Bronchial epithelial cell (primary cell): Measurements from ENCODE around the gene LTBP1. TPM values are rescaled to one million over a fixed set of nuclear protein-coding genes. Genes with fewer than 3 reads are reported as not detected.

Source experiments
- DNase-seq: peaks from one replicate; pipeline ENCODE4 v3.0.0-alpha.2; 2010; ENCODE audit warnings: low read depth
- FAIRE-seq: peaks from 2 replicates; lab custom pipeline; 2011; peaks lifted over from hg19 to GRCh38; lab: Jason Lieb, UNC
- H3K27me3 ChIP-seq: 2 replicates; pipeline ENCODE4 v1.5.1; 2011; ENCODE audit warnings: low read length; ENCODE audit not compliant: control insufficient read depth, insufficient read depth
- H3K36me3 ChIP-seq: 2 replicates; pipeline ENCODE4 v1.5.1; 2011; ENCODE audit warnings: low read length; ENCODE audit not compliant: control insufficient read depth, insufficient read depth
- H3K4me3 ChIP-seq: 2 replicates; pipeline ENCODE4 v1.5.1; 2011; ENCODE audit warnings: mild to moderate bottlenecking, low read depth, low read length, control low read depth
- CTCF ChIP-seq: IDR thresholded peaks from 2 replicates; pipeline ENCODE4 v1.5.1; 2011; ENCODE audit warnings: mild to moderate bottlenecking, moderate library complexity, low read length, control low read depth, inconsistent platforms; ENCODE audit not compliant: insufficient read depth, severe bottlenecking
- total RNA-seq: library from RNA; depleted of rRNA; stranded (reverse); fragments of >200 nt; gene quantifications from 2 replicates; pipeline ENCODE4 v1.2.1, GENCODE V29; 2014

The LTBP1 gene
- total RNA-seq, 1 donor from 2014 or later: 6.6 TPM

- Histone ChIP-seq H3K27me3 (no peaks in the 10 kb centered on the region), H3K36me3 (no peaks in the 10 kb centered on the region), H3K4me3 (no peak overlapping the region)
- no peak for FAIRE-seq
- TF ChIP-seq CTCF: no peak
- no peak for DNase-seq
Measured at GRCh38 chr2:32938934-32939333, 7.8 kb upstream of the LTBP1 start.

- Histone ChIP-seq H3K36me3 (no peaks in the 10 kb centered on the region), H3K27me3 (no peaks in the 10 kb centered on the region), H3K4me3 (no peak overlapping the region)
- FAIRE-seq (no peak), DNase-seq (no peak)
- no peak for TF ChIP-seq CTCF
Measured at GRCh38 chr2:32940316-32940997, 6.3 kb upstream of the LTBP1 start.

- TF ChIP-seq CTCF: no peak
- Histone ChIP-seq H3K4me3 (no peak overlapping the region), H3K36me3 (no peaks in the 10 kb centered on the region), H3K27me3 (no peaks in the 10 kb centered on the region)
- DNase-seq: no peak
- FAIRE-seq: no peak
Measured at GRCh38 chr2:32941944-32942690, 4.6 kb upstream of the LTBP1 start.

GRCh38 chr2:32942793-32943485 lies 3.8 kb upstream of the LTBP1 start:
- Histone ChIP-seq H3K36me3 (no peaks in the 10 kb centered on the region), H3K4me3 (no peak overlapping the region), H3K27me3 (no peaks in the 10 kb centered on the region)
- no peak for FAIRE-seq
- no peak for TF ChIP-seq CTCF
- no peak for DNase-seq

DNA sequence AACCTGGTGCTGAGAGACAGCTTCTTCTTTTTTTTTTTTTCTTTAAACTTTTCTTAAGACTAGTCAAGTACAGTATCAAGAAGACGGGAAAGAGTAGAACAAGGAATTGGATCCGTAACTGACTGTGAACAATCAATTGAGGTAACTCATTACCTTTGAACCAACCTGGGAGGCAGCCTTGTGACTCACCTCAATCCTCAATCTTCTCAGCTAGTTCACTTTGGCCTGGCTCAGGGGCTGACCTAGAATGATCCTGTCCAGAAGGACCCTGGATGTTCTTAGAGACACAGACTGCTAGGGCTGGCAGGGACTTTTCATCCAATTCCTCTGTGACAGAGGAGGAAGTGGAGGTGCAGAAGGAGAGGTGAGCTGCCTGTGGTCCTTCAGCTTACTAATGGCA lies 1.5 kb upstream of the LTBP1 start:
- no peak for TF ChIP-seq CTCF
- H3K36me3 ChIP-seq: no peaks in the 10 kb centered on the region
- no peak for FAIRE-seq
- H3K4me3 ChIP-seq: no peak overlapping the region
- H3K27me3 ChIP-seq: no peaks in the 10 kb centered on the region
- DNase-seq: no peak
